PFSK-1 (cell line): ENCODE data around the gene WDR72.

ENCODE experiments used
- POLR2AphosphoS5 ChIP-seq: IDR thresholded peaks from 2 replicates; pipeline ENCODE4 v1.6.1; 2012; ENCODE audit warnings: low read depth, mild to moderate bottlenecking, control low read depth, low read length, moderate library complexity
- SIN3A ChIP-seq: IDR thresholded peaks from 2 replicates; pipeline ENCODE4 v1.6.1; 2012; ENCODE audit warnings: mild to moderate bottlenecking, low read length, moderate library complexity, borderline replicate concordance; ENCODE audit not compliant: insufficient read depth
- TAF1 ChIP-seq: IDR thresholded peaks from 2 replicates; pipeline ENCODE4 v1.6.1; 2012; ENCODE audit warnings: low read length, control low read depth, borderline replicate concordance; ENCODE audit not compliant: insufficient read depth
- TF ChIP-seq, protein P1 (sequence below), 2 experiments: IDR thresholded peaks; 2 replicates each; pipeline versions ENCODE4 v1.6.1 to v1.8.0; 2011 to 2012; ENCODE audit warnings: low read depth in 2 of 2, low read length in 2 of 2, control low read depth in 1 of 2, inconsistent platforms in 1 of 2, mild to moderate bottlenecking in 1 of 2, moderate library complexity in 1 of 2; ENCODE audit not compliant: insufficient read depth in 1 of 2

DNA sequence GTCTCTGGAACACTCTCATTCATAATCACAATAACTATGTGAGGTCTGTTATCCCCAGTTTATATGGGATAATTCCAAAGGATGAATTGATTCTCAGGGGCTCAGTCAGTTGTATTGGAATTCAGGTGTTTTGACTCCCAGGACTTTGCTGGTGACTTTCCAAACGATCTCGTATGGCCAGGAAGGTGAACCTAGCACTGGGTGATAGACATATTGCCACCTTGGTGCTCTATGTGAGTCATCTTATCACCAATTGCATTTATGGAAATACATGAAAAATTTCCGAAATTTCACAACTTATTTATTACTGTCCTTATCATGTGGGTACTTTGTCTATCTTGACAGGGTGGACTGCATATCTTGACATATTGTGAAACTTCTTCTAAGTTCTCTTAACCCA, 287.3 kb downstream of the WDR72 start:
- TF ChIP-seq POLR2AphosphoS5: no peak
- TF ChIP-seq SIN3A: no peak
- TF ChIP-seq, protein P1, sequence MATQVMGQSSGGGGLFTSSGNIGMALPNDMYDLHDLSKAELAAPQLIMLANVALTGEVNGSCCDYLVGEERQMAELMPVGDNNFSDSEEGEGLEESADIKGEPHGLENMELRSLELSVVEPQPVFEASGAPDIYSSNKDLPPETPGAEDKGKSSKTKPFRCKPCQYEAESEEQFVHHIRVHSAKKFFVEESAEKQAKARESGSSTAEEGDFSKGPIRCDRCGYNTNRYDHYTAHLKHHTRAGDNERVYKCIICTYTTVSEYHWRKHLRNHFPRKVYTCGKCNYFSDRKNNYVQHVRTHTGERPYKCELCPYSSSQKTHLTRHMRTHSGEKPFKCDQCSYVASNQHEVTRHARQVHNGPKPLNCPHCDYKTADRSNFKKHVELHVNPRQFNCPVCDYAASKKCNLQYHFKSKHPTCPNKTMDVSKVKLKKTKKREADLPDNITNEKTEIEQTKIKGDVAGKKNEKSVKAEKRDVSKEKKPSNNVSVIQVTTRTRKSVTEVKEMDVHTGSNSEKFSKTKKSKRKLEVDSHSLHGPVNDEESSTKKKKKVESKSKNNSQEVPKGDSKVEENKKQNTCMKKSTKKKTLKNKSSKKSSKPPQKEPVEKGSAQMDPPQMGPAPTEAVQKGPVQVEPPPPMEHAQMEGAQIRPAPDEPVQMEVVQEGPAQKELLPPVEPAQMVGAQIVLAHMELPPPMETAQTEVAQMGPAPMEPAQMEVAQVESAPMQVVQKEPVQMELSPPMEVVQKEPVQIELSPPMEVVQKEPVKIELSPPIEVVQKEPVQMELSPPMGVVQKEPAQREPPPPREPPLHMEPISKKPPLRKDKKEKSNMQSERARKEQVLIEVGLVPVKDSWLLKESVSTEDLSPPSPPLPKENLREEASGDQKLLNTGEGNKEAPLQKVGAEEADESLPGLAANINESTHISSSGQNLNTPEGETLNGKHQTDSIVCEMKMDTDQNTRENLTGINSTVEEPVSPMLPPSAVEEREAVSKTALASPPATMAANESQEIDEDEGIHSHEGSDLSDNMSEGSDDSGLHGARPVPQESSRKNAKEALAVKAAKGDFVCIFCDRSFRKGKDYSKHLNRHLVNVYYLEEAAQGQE (IDR thresholded peaks at IDR 0.05; ENCODE audit: insufficient read depth in 1 of 2, low read depth in 2 of 2, low read length in 2 of 2): no peak
- no peak for TF ChIP-seq TAF1
